CD4-positive, alpha-beta T cell treated with Interleukin-15 for 1 hour (primary cell): ENCODE data around the gene SPSB2.
"Not testable (repeated sequence)": the region's sequence is repeated elsewhere in the genome, so short reads cannot be mapped to it uniquely, and the experiment has no call there.

ENCODE experiments used
- DNase-seq: peaks from one replicate; pipeline ENCODE4 v3.0.0-alpha.2; 2020

SPSB2 gene

GRCh38 chr12:6869049-6870021 lies 3.8 kb downstream of the SPSB2 start:
- peak; percentile 81 for DNase-seq

- DNase-seq: no peak
Observed at GRCh38 chr12:6868211-6869048, 4.7 kb downstream of the SPSB2 start.

DNA sequence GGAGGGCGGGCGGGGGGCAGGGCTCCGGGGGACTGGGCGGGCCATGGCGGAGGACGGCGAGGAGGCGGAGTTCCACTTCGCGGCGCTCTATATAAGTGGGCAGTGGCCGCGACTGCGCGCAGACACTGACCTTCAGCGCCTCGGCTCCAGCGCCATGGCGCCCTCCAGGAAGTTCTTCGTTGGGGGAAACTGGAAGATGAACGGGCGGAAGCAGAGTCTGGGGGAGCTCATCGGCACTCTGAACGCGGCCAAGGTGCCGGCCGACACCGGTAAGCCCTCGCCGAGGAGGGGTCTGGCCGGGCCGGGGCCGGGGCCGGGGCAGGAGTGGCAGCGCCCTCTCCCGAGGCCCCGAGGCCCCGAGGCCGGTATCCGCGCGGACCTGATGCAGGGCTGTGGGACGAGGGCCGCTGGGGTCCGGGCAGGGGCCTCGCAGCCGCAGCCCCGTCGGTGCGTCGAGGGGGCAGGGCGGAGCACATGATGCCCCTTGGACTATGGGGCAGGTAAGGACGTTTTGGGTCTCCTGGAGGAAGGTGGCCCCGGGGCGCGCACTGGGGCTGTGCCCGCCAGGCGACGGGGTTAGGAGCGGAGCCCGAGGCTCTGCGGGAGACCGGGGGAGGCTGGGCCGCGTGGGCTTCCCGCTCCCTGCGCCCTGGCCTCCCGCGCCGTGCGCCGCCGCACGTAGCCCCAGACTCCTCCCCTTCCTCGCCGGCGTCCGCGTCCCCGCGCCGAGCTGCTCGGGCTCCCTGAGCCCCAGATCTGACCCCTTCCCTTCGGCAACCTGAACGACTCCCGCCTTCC lies 5.5 kb downstream of the SPSB2 start, which contains the start of gene TPI1:
Gene TPI1 (plus strand): TSS at position 119 of the 798 bp plus-strand sequence. CDS start 36 bp downstream, at position 155.
- peak; percentile 85 for DNase-seq

DNA sequence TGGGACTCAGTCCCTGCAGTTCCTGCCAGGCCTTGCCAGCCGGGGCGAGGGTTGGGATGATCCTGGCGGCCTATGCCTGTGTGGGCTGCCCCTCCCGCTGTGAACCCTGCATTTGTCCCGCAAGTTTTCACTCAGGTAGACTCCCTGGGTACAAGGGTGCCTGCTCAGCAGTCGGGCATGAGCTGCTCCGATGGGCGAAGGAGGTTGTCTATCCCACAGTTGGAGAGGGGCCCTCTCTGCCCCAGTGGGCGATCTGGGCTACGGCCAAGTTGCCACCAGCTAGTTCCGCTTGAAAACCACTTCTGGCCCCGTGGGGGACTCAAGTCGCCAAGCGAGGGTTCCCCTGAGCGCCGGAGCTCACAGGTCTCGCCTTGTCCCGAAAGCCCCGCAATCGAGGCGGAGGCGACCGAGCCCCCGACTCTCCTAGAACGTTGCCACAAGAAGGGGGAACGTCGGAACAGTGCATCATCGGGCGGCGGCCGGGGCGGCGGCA lies 6.1 kb downstream of the SPSB2 start:
- DNase-seq: no peak

- DNase-seq: no peak
Observed at GRCh38 chr12:6866163-6866919, 6.8 kb downstream of the SPSB2 start.

GRCh38 chr12:6865307-6865706 lies 7.8 kb downstream of the SPSB2 start:
- not testable (repeated sequence) for DNase-seq

GRCh38 chr12:6863586-6864321 lies 9.3 kb downstream of the SPSB2 start:
- no peak for DNase-seq

- DNase-seq: no peak
Observed at GRCh38 chr12:6863033-6863432, 10.1 kb downstream of the SPSB2 start.

DNA sequence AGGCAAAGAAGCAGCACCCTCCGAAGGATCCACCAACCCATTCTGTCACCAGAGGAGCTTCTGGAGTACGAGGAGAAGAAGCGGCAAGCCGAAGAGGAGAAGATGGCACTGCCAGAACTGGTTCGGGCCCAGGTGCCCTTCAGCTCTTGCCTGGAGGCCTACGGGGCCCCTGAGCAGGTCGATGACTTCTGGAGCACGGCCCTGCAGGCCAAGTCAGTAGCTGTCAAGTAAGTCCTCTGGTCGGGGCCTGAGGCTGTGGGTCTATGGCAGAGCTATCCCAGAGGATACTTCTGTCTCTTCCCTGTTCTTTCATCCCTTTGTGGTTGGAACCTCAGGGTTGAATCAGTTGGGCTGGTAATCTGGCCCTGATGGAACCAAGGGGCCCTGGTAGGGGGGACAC lies 11.7 kb downstream of the SPSB2 start:
- no peak for DNase-seq

DNA sequence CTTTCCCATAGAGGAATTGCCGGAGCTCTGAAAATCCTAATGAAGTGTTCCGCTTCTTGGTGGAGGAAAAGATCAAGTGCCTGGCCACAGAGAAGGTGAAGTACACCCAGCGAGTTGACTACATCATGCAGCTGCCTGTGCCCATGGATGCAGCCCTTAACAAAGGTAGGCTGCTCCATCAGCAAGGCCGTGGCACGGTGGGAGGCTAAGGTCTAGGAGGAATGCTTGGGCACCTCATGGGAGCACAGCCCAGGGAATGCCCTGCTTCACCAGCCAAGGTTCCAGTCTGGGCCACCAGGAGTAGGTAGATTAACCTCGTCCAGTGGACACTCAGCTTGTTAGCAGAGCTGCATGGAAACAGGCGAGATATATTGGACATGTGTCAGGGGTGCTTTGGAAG lies 12.2 kb downstream of the SPSB2 start:
- DNase-seq: no peak

GRCh38 chr12:6860116-6860515 lies 13.0 kb downstream of the SPSB2 start:
- DNase-seq: no peak

- DNase-seq: no peak
Observed at GRCh38 chr12:6858799-6859198, 14.3 kb downstream of the SPSB2 start.

GRCh38 chr12:6855322-6855721 lies 17.8 kb downstream of the SPSB2 start:
- DNase-seq: no peak

- no peak for DNase-seq
Observed at GRCh38 chr12:6854036-6854435, 19.1 kb downstream of the SPSB2 start.

DNA sequence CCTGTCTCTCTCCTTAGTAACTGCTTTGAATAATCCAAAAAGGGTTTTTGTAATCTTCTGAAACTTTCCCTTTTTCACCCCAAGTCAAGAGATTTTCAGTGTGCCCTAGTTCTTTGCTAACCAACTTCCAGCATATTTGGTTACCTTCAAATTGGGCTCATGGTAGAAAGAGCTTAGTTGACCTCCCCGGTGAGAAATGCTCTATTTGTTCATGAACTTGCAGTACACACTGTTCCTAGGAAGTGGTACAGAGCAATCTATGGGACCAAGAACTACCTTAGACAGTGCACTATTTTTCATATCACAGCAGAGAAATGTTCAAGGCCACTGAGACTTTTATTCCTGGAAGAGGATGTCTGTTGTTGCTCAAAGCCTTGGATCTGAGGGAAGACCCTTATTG lies 19.5 kb downstream of the SPSB2 start:
- no peak for DNase-seq

- DNase-seq: peak; percentile 56
Observed at GRCh38 chr12:6852651-6853354, 20.3 kb downstream of the SPSB2 start.

DNA sequence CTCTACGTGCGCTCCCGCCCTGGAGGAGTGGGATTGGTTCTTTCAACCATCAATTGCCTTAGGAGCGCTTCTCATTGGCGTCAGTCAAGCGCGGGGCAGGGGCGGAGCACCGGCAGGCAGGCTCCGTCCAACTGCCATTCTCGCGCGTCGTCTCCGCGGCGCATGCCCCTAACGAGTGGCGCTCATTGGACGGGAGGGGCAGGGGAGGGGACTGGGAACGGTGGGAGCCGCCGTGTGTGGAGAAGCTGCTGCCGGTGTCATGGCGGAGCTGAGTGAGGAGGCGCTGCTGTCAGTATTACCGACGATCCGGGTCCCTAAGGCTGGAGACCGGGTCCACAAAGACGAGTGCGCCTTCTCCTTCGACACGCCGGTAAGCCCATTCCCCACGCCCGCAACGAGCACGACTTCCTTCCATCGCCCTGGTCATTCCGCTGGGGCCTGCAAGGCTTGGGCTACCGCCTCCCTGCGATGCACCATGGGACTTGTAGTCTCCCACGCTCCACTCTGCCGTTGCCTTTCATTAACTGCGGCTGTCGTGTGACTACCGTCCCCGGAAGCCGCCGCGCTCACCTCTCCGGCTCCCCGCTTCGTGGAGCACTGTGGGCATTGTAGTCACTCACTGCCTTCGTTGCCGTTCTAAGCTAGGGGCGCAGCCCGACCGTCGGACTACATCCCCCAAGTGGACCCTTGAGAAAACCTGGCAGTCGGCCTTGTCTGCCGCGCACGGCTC lies 21.0 kb downstream of the SPSB2 start, which contains the start of gene USP5:
Gene USP5 (plus strand): TSS at position 230 of the 730 bp plus-strand sequence. CDS start 30 bp downstream, at position 260.
- DNase-seq: peak; percentile 99

GRCh38 chr12:6851153-6851920 lies 21.8 kb downstream of the SPSB2 start, which contains the start of gene CDCA3:
CDCA3 (minus strand) TSS chr12:6851286; CDS start chr12:6850952, 334 bp downstream.
- DNase-seq: peak; percentile 97

GRCh38 chr12:6850796-6851152 lies 22.3 kb downstream of the SPSB2 start:
- no peak for DNase-seq
